Measurements from ENCODE around the gene TBC1D22A. TPM values are rescaled to one million over a fixed set of nuclear protein-coding genes. Genes with fewer than 3 reads are reported as not detected.

The TBC1D22A gene
- total RNA-seq, 1 experiment from 2014 or later: 26.0 TPM

GRCh38 chr22:46721501-46722085 is 40.9 kb upstream of the TBC1D22A start:
- H3K4me1 Mint-ChIP-seq (ENCODE audit: insufficient read depth, unreplicated experiment): no peaks in the 10 kb centered on the region
- TF ChIP-seq CTCF (IDR thresholded peaks at IDR 0.05; ENCODE audit: unreplicated experiment): no peak
- H3K27ac Mint-ChIP-seq (ENCODE audit: low read depth, unreplicated experiment): no peak overlapping the region
- peaks cover 35% of the 10 kb centered on the region for H3K36me3 Mint-ChIP-seq (ENCODE audit: insufficient read depth, unreplicated experiment)
- CTCF ChIA-PET: interaction anchor here (0.6 to 1.2 kb wide), 3 partner anchors 82 to 1116 kb away, joined by 3 to 5 read pairs (median 4); no protein-coding TSS in a partner anchor
- no TSS peak for BruUV-seq (replicated peaks)
- intact Hi-C loops (cut with micrococcal nuclease): no loop called here
- H3K9me3 Mint-ChIP-seq (ENCODE audit: unreplicated experiment): no peaks in the 10 kb centered on the region
- H3K27me3 Mint-ChIP-seq (ENCODE audit: insufficient read depth, unreplicated experiment): no peaks in the 10 kb centered on the region
- POLR2A ChIA-PET: interaction anchor here (1.2 to 2.0 kb wide), 3 partner anchors 10 to 41 kb away, joined by 4 to 9 read pairs (median 5); partner anchors contain the start of gene TBC1D22A
- no peak for DNase-seq (ENCODE audit: unreplicated experiment)
- no peak overlapping the region for H3K4me3 Mint-ChIP-seq (ENCODE audit: unreplicated experiment)

- ChIA-PET CTCF (no interaction called here), POLR2A (no interaction called here)
- intact Hi-C loops (cut with micrococcal nuclease): no loop called here
- H3K36me3 Mint-ChIP-seq (ENCODE audit: insufficient read depth, unreplicated experiment): peaks cover 32% of the 10 kb centered on the region
- no peak overlapping the region for H3K4me3 Mint-ChIP-seq (ENCODE audit: unreplicated experiment)
- no peak overlapping the region for H3K27ac Mint-ChIP-seq (ENCODE audit: low read depth, unreplicated experiment)
- no TSS peak for BruUV-seq (replicated peaks)
- H3K4me1 Mint-ChIP-seq (ENCODE audit: insufficient read depth, unreplicated experiment): no peaks in the 10 kb centered on the region
- TF ChIP-seq CTCF (IDR thresholded peaks at IDR 0.05; ENCODE audit: unreplicated experiment): no peak
- no peaks in the 10 kb centered on the region for H3K27me3 Mint-ChIP-seq (ENCODE audit: insufficient read depth, unreplicated experiment)
- DNase-seq (ENCODE audit: unreplicated experiment): no peak
- no peaks in the 10 kb centered on the region for H3K9me3 Mint-ChIP-seq (ENCODE audit: unreplicated experiment)
Observed at GRCh38 chr22:46723882-46724281, 38.6 kb upstream of the TBC1D22A start.

GRCh38 chr22:46725096-46725495 is 37.4 kb upstream of the TBC1D22A start:
- Mint-ChIP-seq H3K4me1 (ENCODE audit: insufficient read depth, unreplicated experiment) (no peaks in the 10 kb centered on the region), H3K36me3 (ENCODE audit: insufficient read depth, unreplicated experiment) (peaks cover 23% of the 10 kb centered on the region), H3K9me3 (ENCODE audit: unreplicated experiment) (no peaks in the 10 kb centered on the region), H3K27me3 (ENCODE audit: insufficient read depth, unreplicated experiment) (no peaks in the 10 kb centered on the region), H3K4me3 (ENCODE audit: unreplicated experiment) (no peak overlapping the region), H3K27ac (ENCODE audit: low read depth, unreplicated experiment) (no peak overlapping the region)
- TF ChIP-seq CTCF (IDR thresholded peaks at IDR 0.05; ENCODE audit: unreplicated experiment): no peak
- ChIA-PET POLR2A (interaction anchor here (0.6 kb wide), 1 partner anchor 1316 kb away, joined by 3 read pairs; no protein-coding TSS in a partner anchor), CTCF (interaction anchor here (0.7 kb wide), 1 partner anchor 24 kb away, joined by 4 read pairs; no protein-coding TSS in a partner anchor)
- no TSS peak for BruUV-seq (replicated peaks)
- intact Hi-C loops (cut with micrococcal nuclease): no loop called here
- no peak for DNase-seq (ENCODE audit: unreplicated experiment)

- Mint-ChIP-seq H3K27ac (ENCODE audit: low read depth, unreplicated experiment) (no peak overlapping the region), H3K36me3 (ENCODE audit: insufficient read depth, unreplicated experiment) (peaks cover 25% of the 10 kb centered on the region), H3K27me3 (ENCODE audit: insufficient read depth, unreplicated experiment) (no peaks in the 10 kb centered on the region), H3K4me3 (ENCODE audit: unreplicated experiment) (no peak overlapping the region), H3K9me3 (ENCODE audit: unreplicated experiment) (no peaks in the 10 kb centered on the region), H3K4me1 (ENCODE audit: insufficient read depth, unreplicated experiment) (peaks cover 2% of the 10 kb centered on the region)
- no peak for DNase-seq (ENCODE audit: unreplicated experiment)
- TF ChIP-seq CTCF (IDR thresholded peaks at IDR 0.05; ENCODE audit: unreplicated experiment): no peak
- no TSS peak for BruUV-seq (replicated peaks)
- intact Hi-C loops (cut with micrococcal nuclease): no loop called here
- ChIA-PET CTCF (interaction anchor here (0.7 kb wide), 1 partner anchor 21 kb away, joined by 3 read pairs; no protein-coding TSS in a partner anchor), POLR2A (no interaction called here)
Observed at GRCh38 chr22:46726066-46726985, 36.1 kb upstream of the TBC1D22A start.
